ENCODE measurements around the gene MORN5. TPM values are rescaled to one million over a fixed set of nuclear protein-coding genes. Genes with fewer than 3 reads are reported as not detected.

MORN5 gene
- total and polyA plus RNA-seq, 8 donors = 1.2 to 7.2 (median 4.2) TPM; not detected in 1

GRCh38 chr9:122158202-122158601 lies 1.5 kb upstream of the MORN5 start:
- intact Hi-C loops (cut with DNase I) = no loop called here
- Histone ChIP-seq H3K27ac (no peak overlapping the region), H3K4me3 (no peak overlapping the region), H3K36me3 (no peaks in the 10 kb centered on the region), H3K27me3 (no peaks in the 10 kb centered on the region), H3K4me1 (peaks cover 9 to 27% of the 10 kb centered on the region in 2 donors), H3K9me3 (peaks cover 0 to 8% of the 10 kb centered on the region in 2 donors)
- TF ChIP-seq CTCF (IDR thresholded peaks at IDR 0.05) = peak; percentile 17 to 30
- DNase-seq = no peak
- no peak for ATAC-seq

- Histone ChIP-seq H3K27me3 (no peaks in the 10 kb centered on the region), H3K36me3 (no peaks in the 10 kb centered on the region), H3K27ac (peak overlapping the region in 1 of 2 donors; percentile 81), H3K4me1 (peaks cover 9 to 27% of the 10 kb centered on the region in 2 donors), H3K9me3 (peaks cover 0 to 9% of the 10 kb centered on the region in 2 donors), H3K4me3 (peak overlapping the region; percentile 85 to 89)
- ATAC-seq (no peak), DNase-seq (no peak)
- no peak for TF ChIP-seq CTCF (IDR thresholded peaks at IDR 0.05)
- intact Hi-C loops (cut with DNase I) = loop anchor here in 1 of 2 donors (10.0 kb wide), 1 partner anchor 55 kb away; no protein-coding TSS in a partner anchor
These were observed 178 bp downstream of the MORN5 start for GRCh38 chr9:122159925-122160246.

GRCh38 chr9:122162415-122162814 lies 2.7 kb downstream of the MORN5 start:
- intact Hi-C loops (cut with DNase I) = loop anchor here in 1 of 2 donors (10.0 kb wide), 1 partner anchor 52 kb away; no protein-coding TSS in a partner anchor
- ATAC-seq = no peak
- no peaks in the 10 kb centered on the region for H3K27me3 ChIP-seq
- no peak for DNase-seq
- no peak overlapping the region for H3K4me3 ChIP-seq
- H3K36me3 ChIP-seq = no peaks in the 10 kb centered on the region
- no peak for TF ChIP-seq CTCF (IDR thresholded peaks at IDR 0.05)
- peaks cover 9 to 17% of the 10 kb centered on the region in 2 donors for H3K4me1 ChIP-seq
- H3K9me3 ChIP-seq = peaks cover 0 to 9% of the 10 kb centered on the region in 2 donors
- H3K27ac ChIP-seq = no peak overlapping the region

GRCh38 chr9:122164286-122164685 lies 4.6 kb downstream of the MORN5 start:
- H3K9me3 ChIP-seq = peaks cover 0 to 9% of the 10 kb centered on the region in 2 donors
- intact Hi-C loops (cut with DNase I) = loop anchor here in 1 of 2 donors (10.0 kb wide), 1 partner anchor 51 kb away; no protein-coding TSS in a partner anchor
- no peak overlapping the region for H3K4me3 ChIP-seq
- no peaks in the 10 kb centered on the region for H3K27me3 ChIP-seq
- DNase-seq (no peak), ATAC-seq (no peak)
- H3K36me3 ChIP-seq = no peaks in the 10 kb centered on the region
- TF ChIP-seq CTCF (IDR thresholded peaks at IDR 0.05) = no peak
- H3K27ac ChIP-seq = no peak overlapping the region
- no peaks in the 10 kb centered on the region for H3K4me1 ChIP-seq

- H3K4me1 ChIP-seq = no peaks in the 10 kb centered on the region
- no peak overlapping the region for H3K4me3 ChIP-seq
- no peak overlapping the region for H3K27ac ChIP-seq
- DNase-seq (no peak), ATAC-seq (no peak)
- TF ChIP-seq CTCF (IDR thresholded peaks at IDR 0.05) = no peak
- no peaks in the 10 kb centered on the region for H3K9me3 ChIP-seq
- intact Hi-C loops (cut with DNase I) = loop anchor here in 1 of 2 donors (10.0 kb wide), 1 partner anchor 46 kb away; no protein-coding TSS in a partner anchor
- H3K36me3 ChIP-seq = no peaks in the 10 kb centered on the region
- peaks cover 0 to under 1% of the 10 kb centered on the region in 2 donors for H3K27me3 ChIP-seq
These were observed 8.6 kb downstream of the MORN5 start for GRCh38 chr9:122168356-122168755.
